ENCODE data around the gene STAT3. TPM values are rescaled to one million over a fixed set of nuclear protein-coding genes. Genes with fewer than 3 reads are reported as not detected.
A peak's percentile ranks its signal among the peaks of the same experiment; 100 is the strongest.
"Not testable (repeated sequence)": the region's sequence is repeated elsewhere in the genome, so short reads cannot be mapped to it uniquely, and the experiment has no call there.

The STAT3 gene
- polyA plus RNA-seq, 1 donor = 193 TPM

GRCh38 chr17:42422412-42422957, 34.2 kb upstream of the STAT3 start:
- DNase-seq = peak; percentile 49 to 78
- peaks cover 14% of the 10 kb centered on the region for H3K9me3 ChIP-seq (ENCODE audit: control insufficient read depth, low read depth, low read length)
- peak overlapping the region; percentile 82 for H3K4me3 ChIP-seq (ENCODE audit: low read length)
- H3K36me3 ChIP-seq (ENCODE audit: control insufficient read depth, insufficient read depth, low read length) = no peaks in the 10 kb centered on the region
- H3K4me1 ChIP-seq (ENCODE audit: control insufficient read depth, insufficient read depth, low read length) = peaks cover 18% of the 10 kb centered on the region
- peak overlapping the region; percentile 72 for H3K27ac ChIP-seq (ENCODE audit: low read length)
- H3K27me3 ChIP-seq (ENCODE audit: control insufficient read depth, insufficient read depth, low read length) = peaks cover 34% of the 10 kb centered on the region
- no CpG with 5 or more reads among the region's 44 CpGs for WGBS (ENCODE audit: insufficient coverage, low lambda C conversion rate)

- Histone ChIP-seq H3K36me3 (ENCODE audit: control insufficient read depth, insufficient read depth, low read length) (no peaks in the 10 kb centered on the region), H3K4me1 (ENCODE audit: control insufficient read depth, insufficient read depth, low read length) (peaks cover 18% of the 10 kb centered on the region), H3K4me3 (ENCODE audit: low read length) (peak overlapping the region; percentile 82), H3K27me3 (ENCODE audit: control insufficient read depth, insufficient read depth, low read length) (peaks cover 34% of the 10 kb centered on the region), H3K9me3 (ENCODE audit: control insufficient read depth, low read depth, low read length) (peaks cover 14% of the 10 kb centered on the region), H3K27ac (ENCODE audit: low read length) (peak overlapping the region; percentile 72)
- WGBS (ENCODE audit: insufficient coverage, low lambda C conversion rate) = no CpG with 5 or more reads among the region's 59 CpGs
- DNase-seq = no peak
These were observed 33.5 kb upstream of the STAT3 start for GRCh38 chr17:42421507-42422338.

- Histone ChIP-seq H3K4me3 (ENCODE audit: low read length) (peak overlapping the region; percentile 82), H3K36me3 (ENCODE audit: control insufficient read depth, insufficient read depth, low read length) (no peaks in the 10 kb centered on the region), H3K9me3 (ENCODE audit: control insufficient read depth, low read depth, low read length) (peaks cover 14% of the 10 kb centered on the region), H3K27me3 (ENCODE audit: control insufficient read depth, insufficient read depth, low read length) (peaks cover 34% of the 10 kb centered on the region), H3K27ac (ENCODE audit: low read length) (peak overlapping the region; percentile 52), H3K4me1 (ENCODE audit: control insufficient read depth, insufficient read depth, low read length) (peaks cover 18% of the 10 kb centered on the region)
- no peak for DNase-seq
- no CpG with 5 or more reads among the region's 6 CpGs for WGBS (ENCODE audit: insufficient coverage, low lambda C conversion rate)
These were observed 32.9 kb upstream of the STAT3 start for GRCh38 chr17:42421136-42421506.

- H3K4me3 ChIP-seq (ENCODE audit: low read length); DNase-seq; H3K27ac ChIP-seq (ENCODE audit: low read length); H3K36me3 ChIP-seq (ENCODE audit: control insufficient read depth, insufficient read depth, low read length): not testable (repeated sequence)
- Histone ChIP-seq H3K9me3 (ENCODE audit: control insufficient read depth, low read depth, low read length) (peaks cover 11% of the 10 kb centered on the region), H3K27me3 (ENCODE audit: control insufficient read depth, insufficient read depth, low read length) (peaks cover 26% of the 10 kb centered on the region), H3K4me1 (ENCODE audit: control insufficient read depth, insufficient read depth, low read length) (peaks cover 12% of the 10 kb centered on the region)
- no CpG with 5 or more reads among the region's 5 CpGs for WGBS (ENCODE audit: insufficient coverage, low lambda C conversion rate)
These were observed 29.7 kb upstream of the STAT3 start for GRCh38 chr17:42417981-42418380.

- no peak overlapping the region for H3K27ac ChIP-seq (ENCODE audit: low read length)
- no peaks in the 10 kb centered on the region for H3K36me3 ChIP-seq (ENCODE audit: control insufficient read depth, insufficient read depth, low read length)
- H3K27me3 ChIP-seq (ENCODE audit: control insufficient read depth, insufficient read depth, low read length) = no peaks in the 10 kb centered on the region
- WGBS (ENCODE audit: insufficient coverage, low lambda C conversion rate) = no CpG with 5 or more reads among the region's 7 CpGs
- DNase-seq = no peak
- no peaks in the 10 kb centered on the region for H3K4me1 ChIP-seq (ENCODE audit: control insufficient read depth, insufficient read depth, low read length)
- H3K4me3 ChIP-seq (ENCODE audit: low read length) = no peak overlapping the region
- no peaks in the 10 kb centered on the region for H3K9me3 ChIP-seq (ENCODE audit: control insufficient read depth, low read depth, low read length)
These were observed 26.6 kb upstream of the STAT3 start for GRCh38 chr17:42414704-42415409.

GRCh38 chr17:42413464-42414040, 25.3 kb upstream of the STAT3 start:
- no peaks in the 10 kb centered on the region for H3K4me1 ChIP-seq (ENCODE audit: control insufficient read depth, insufficient read depth, low read length)
- H3K9me3 ChIP-seq (ENCODE audit: control insufficient read depth, low read depth, low read length) = no peaks in the 10 kb centered on the region
- no peaks in the 10 kb centered on the region for H3K27me3 ChIP-seq (ENCODE audit: control insufficient read depth, insufficient read depth, low read length)
- no peak for DNase-seq
- no peak overlapping the region for H3K27ac ChIP-seq (ENCODE audit: low read length)
- no peak overlapping the region for H3K4me3 ChIP-seq (ENCODE audit: low read length)
- H3K36me3 ChIP-seq (ENCODE audit: control insufficient read depth, insufficient read depth, low read length) = no peaks in the 10 kb centered on the region
- WGBS (ENCODE audit: insufficient coverage, low lambda C conversion rate) = no CpG with 5 or more reads among the region's 3 CpGs

GRCh38 chr17:42411905-42412679, 23.9 kb upstream of the STAT3 start:
- H3K27me3 ChIP-seq (ENCODE audit: control insufficient read depth, insufficient read depth, low read length) = no peaks in the 10 kb centered on the region
- H3K4me3 ChIP-seq (ENCODE audit: low read length) = no peak overlapping the region
- H3K27ac ChIP-seq (ENCODE audit: low read length) = no peak overlapping the region
- 80% methylated on average over 1 of the region's 11 CpGs for WGBS (ENCODE audit: insufficient coverage, low lambda C conversion rate)
- H3K36me3 ChIP-seq (ENCODE audit: control insufficient read depth, insufficient read depth, low read length) = no peaks in the 10 kb centered on the region
- H3K9me3 ChIP-seq (ENCODE audit: control insufficient read depth, low read depth, low read length) = no peaks in the 10 kb centered on the region
- no peak for DNase-seq
- H3K4me1 ChIP-seq (ENCODE audit: control insufficient read depth, insufficient read depth, low read length) = no peaks in the 10 kb centered on the region

- Histone ChIP-seq H3K27me3 (ENCODE audit: control insufficient read depth, insufficient read depth, low read length) (no peaks in the 10 kb centered on the region), H3K9me3 (ENCODE audit: control insufficient read depth, low read depth, low read length) (no peaks in the 10 kb centered on the region), H3K4me3 (ENCODE audit: low read length) (no peak overlapping the region), H3K4me1 (ENCODE audit: control insufficient read depth, insufficient read depth, low read length) (no peaks in the 10 kb centered on the region), H3K27ac (ENCODE audit: low read length) (no peak overlapping the region), H3K36me3 (ENCODE audit: control insufficient read depth, insufficient read depth, low read length) (no peaks in the 10 kb centered on the region)
- DNase-seq = no peak
- no CpG with 5 or more reads among the region's 4 CpGs for WGBS (ENCODE audit: insufficient coverage, low lambda C conversion rate)
These were observed 23.1 kb upstream of the STAT3 start for GRCh38 chr17:42411361-42411760.

GRCh38 chr17:42410319-42410685, 22.1 kb upstream of the STAT3 start:
- no CpG with 5 or more reads among the region's 5 CpGs for WGBS (ENCODE audit: insufficient coverage, low lambda C conversion rate)
- Histone ChIP-seq H3K4me3 (ENCODE audit: low read length) (no peak overlapping the region), H3K9me3 (ENCODE audit: control insufficient read depth, low read depth, low read length) (peaks cover 4% of the 10 kb centered on the region), H3K27me3 (ENCODE audit: control insufficient read depth, insufficient read depth, low read length) (no peaks in the 10 kb centered on the region), H3K27ac (ENCODE audit: low read length) (no peak overlapping the region), H3K36me3 (ENCODE audit: control insufficient read depth, insufficient read depth, low read length) (no peaks in the 10 kb centered on the region), H3K4me1 (ENCODE audit: control insufficient read depth, insufficient read depth, low read length) (no peaks in the 10 kb centered on the region)
- DNase-seq = no peak
